Measurements from ENCODE around the gene MAP7D2. TPM values are rescaled to one million over a fixed set of nuclear protein-coding genes. Genes with fewer than 3 reads are reported as not detected.

MAP7D2 gene
- total and polyA plus RNA-seq, 4 donors = 0.16 to 1.5 (median 0.42) TPM

GRCh38 chrX:20141281-20142220 lies 24.8 kb upstream of the MAP7D2 start, which contains the start of gene EIF1AX (continued):
- TF ChIP-seq REST (IDR thresholded peaks at IDR 0.05) = peak; percentile 88
- no peak for TF ChIP-seq HNF4G (IDR thresholded peaks at IDR 0.05)
- TF ChIP-seq ZBTB33 (IDR thresholded peaks at IDR 0.05) = no peak
- TF ChIP-seq HNF4A (conservative IDR thresholded peaks at IDR 0.05) = peak in 1 of 2 donors; percentile 25
- TF ChIP-seq FOXA2 (IDR thresholded peaks at IDR 0.05) = no peak
- TF ChIP-seq YY1 (IDR thresholded peaks at IDR 0.05) = peak; percentile 91
- TF ChIP-seq ATF3 (IDR thresholded peaks at IDR 0.05) = no peak
- peak; percentile 86 for TF ChIP-seq SP1 (IDR thresholded peaks at IDR 0.05)

GRCh38 chrX:20140420-20140819 lies 23.7 kb upstream of the MAP7D2 start:
- 6% methylated on average over 3 of the region's 3 CpGs for WGBS
- Histone ChIP-seq H3K9ac (ENCODE audit: low read depth in 1 of 2, low read length in 2 of 2) (peak overlapping the region; percentile 82 to 95), H3K4me3 (ENCODE audit: low read depth in 1 of 3, low read length in 3 of 3) (peak overlapping the region; percentile 71 to 97 (median 82)), H3K9me3 (ENCODE audit: control insufficient read depth in 4 of 4, low read length in 3 of 4) (no peaks in the 10 kb centered on the region), H3K27ac (ENCODE audit: low read depth in 1 of 2, low read length in 2 of 2) (no peak overlapping the region), H3K27me3 (ENCODE audit: control insufficient read depth in 4 of 4, insufficient read depth in 4 of 4, low read length in 3 of 4) (no peaks in the 10 kb centered on the region), H3K4me1 (ENCODE audit: control insufficient read depth in 4 of 4, insufficient read depth in 4 of 4, low read length in 3 of 4) (peaks cover 0 to 16% (median 15%) of the 10 kb centered on the region in 4 donors), H3K36me3 (ENCODE audit: control insufficient read depth in 4 of 4, insufficient read depth in 3 of 4, low read depth in 1 of 4, low read length in 3 of 4) (peaks cover 0 to 22% (median 7%) of the 10 kb centered on the region in 4 donors)
- TF ChIP-seq MAX (IDR thresholded peaks at IDR 0.05) = no peak
- no peak for TF ChIP-seq HNF4G (IDR thresholded peaks at IDR 0.05)
- no peak for TF ChIP-seq TAF1 (conservative IDR thresholded peaks at IDR 0.05)
- TF ChIP-seq ATF3 (IDR thresholded peaks at IDR 0.05) = no peak
- no peak for TF ChIP-seq CTCF (IDR thresholded peaks at IDR 0.05; ENCODE audit: low read depth, low read length, missing input control)
- TF ChIP-seq FOXA1 (IDR thresholded peaks at IDR 0.05) = no peak
- no peak for TF ChIP-seq FOXA2 (IDR thresholded peaks at IDR 0.05)
- no peak for TF ChIP-seq SP1 (IDR thresholded peaks at IDR 0.05)
- no peak for TF ChIP-seq HNF4A (conservative IDR thresholded peaks at IDR 0.05)
- TF ChIP-seq GABPA (IDR thresholded peaks at IDR 0.05 in 1 of 2, conservative IDR thresholded peaks at IDR 0.05 in 1 of 2) = no peak
- no peak for DNase-seq (ENCODE audit: low spot score)
